GM20000 (cell line): Measurements from ENCODE around the gene TRDN.
"Not testable (repeated sequence)": the region's sequence is repeated elsewhere in the genome, so short reads cannot be mapped to it uniquely, and the experiment has no call there.

Experiments
- DNase-seq: peaks from one replicate; pipeline ENCODE4 v3.0.0; 2012; ENCODE audit warnings: low spot score
- CTCF ChIP-seq: IDR thresholded peaks from 2 replicates; pipeline ENCODE4 v1.5.1; 2012; ENCODE audit warnings: mild to moderate bottlenecking, control low read depth; ENCODE audit errors: extremely low read depth, missing control alignments

Gene TRDN

GRCh38 chr6:123467392-123467791 is 169.4 kb downstream of the TRDN start:
- DNase-seq, result no peak
- no peak for TF ChIP-seq CTCF

- no peak for DNase-seq
Observed at GRCh38 chr6:123462152-123462551, 174.6 kb downstream of the TRDN start.

GRCh38 chr6:123458218-123458617 is 178.5 kb downstream of the TRDN start:
- no peak for DNase-seq
- no peak for TF ChIP-seq CTCF

More at GRCh38 chr6:123462152-123462551, 174.6 kb downstream of the TRDN start:
- TF ChIP-seq CTCF, result no peak

- TF ChIP-seq CTCF, result no peak
- DNase-seq, result no peak
Observed at GRCh38 chr6:123456836-123457235, 179.9 kb downstream of the TRDN start.

GRCh38 chr6:123454448-123454847 is 182.3 kb downstream of the TRDN start:
- no peak for TF ChIP-seq CTCF
- no peak for DNase-seq

GRCh38 chr6:123453071-123453470 is 183.7 kb downstream of the TRDN start:
- not testable (repeated sequence) for DNase-seq

- no peak for TF ChIP-seq CTCF
- DNase-seq, result no peak
Observed at GRCh38 chr6:123448306-123448884, 188.4 kb downstream of the TRDN start.

GRCh38 chr6:123447315-123447937 is 189.3 kb downstream of the TRDN start:
- no peak for DNase-seq
- TF ChIP-seq CTCF, result no peak
